NCI-H2196 (cell line): Measurements from ENCODE around the gene METTL21C.

Experiments
- DNase-seq: peaks from one replicate; lab custom pipeline; 2025; ENCODE audit not compliant: unreplicated experiment; lab: John Stamatoyannopoulos, UW

Gene METTL21C

DNA sequence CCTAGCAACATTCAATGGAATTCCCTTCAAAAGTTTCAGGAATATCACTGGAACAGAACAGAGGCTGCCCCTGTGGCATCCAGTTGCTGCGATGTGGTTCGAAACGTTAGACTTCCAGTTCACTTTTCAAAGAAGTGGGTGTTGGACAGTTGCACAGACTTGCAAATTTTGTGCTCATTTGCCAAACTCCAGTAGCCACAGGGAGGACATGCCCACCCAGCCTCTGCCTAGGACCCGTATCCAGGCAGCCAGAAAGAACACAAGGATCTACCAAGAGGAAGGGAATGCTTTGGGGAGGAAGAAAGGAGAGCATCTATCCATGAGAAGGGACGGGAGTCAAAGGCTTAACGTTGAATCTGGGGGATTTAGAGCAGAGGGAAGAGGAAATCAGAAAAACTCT is at the start of gene METTL21C:
TSS of gene METTL21C (minus strand) at position 108 of the 400 bp plus-strand sequence. CDS start 546 bp downstream, outside the sequence.
- no peak for DNase-seq

DNA sequence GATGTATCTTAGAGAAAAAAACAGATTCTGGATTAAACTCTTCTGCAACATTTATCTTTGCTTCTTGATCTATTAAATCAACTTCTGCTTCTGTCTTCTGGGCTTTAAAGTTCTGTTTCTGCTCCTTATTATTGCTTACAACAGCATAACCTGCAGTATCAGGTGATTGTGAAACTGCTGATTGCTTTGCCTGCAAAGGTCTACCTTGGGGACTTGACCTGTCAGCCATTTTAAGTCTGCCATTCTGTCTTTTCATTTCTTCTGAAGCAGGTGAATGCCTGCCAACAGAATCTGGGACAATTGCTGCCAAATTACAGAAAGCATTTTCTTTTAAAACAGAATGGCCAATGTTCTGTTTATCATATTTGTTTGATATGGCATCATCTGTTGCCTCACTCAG is 47.7 kb upstream of the METTL21C start:
- DNase-seq, result no peak

DNA sequence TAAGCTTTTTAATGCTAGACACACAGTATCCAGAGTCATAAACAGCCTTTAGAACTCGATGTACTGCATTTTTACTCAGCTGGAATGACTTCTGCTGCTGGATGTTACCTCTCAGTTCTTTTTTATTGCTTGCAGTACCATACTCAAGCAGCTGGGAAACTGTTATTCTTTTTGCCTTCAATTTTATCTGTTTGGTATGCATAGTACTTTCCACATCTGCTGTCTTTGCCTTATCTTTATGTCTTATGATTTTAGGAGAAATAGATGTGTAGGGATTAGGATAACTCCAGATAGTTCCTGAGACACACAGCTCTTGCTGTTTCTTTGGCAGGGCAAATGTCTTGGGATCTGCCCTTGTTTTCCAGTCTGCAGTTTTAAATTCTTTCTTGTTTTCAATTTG is 47.3 kb upstream of the METTL21C start:
- no peak for DNase-seq

DNA sequence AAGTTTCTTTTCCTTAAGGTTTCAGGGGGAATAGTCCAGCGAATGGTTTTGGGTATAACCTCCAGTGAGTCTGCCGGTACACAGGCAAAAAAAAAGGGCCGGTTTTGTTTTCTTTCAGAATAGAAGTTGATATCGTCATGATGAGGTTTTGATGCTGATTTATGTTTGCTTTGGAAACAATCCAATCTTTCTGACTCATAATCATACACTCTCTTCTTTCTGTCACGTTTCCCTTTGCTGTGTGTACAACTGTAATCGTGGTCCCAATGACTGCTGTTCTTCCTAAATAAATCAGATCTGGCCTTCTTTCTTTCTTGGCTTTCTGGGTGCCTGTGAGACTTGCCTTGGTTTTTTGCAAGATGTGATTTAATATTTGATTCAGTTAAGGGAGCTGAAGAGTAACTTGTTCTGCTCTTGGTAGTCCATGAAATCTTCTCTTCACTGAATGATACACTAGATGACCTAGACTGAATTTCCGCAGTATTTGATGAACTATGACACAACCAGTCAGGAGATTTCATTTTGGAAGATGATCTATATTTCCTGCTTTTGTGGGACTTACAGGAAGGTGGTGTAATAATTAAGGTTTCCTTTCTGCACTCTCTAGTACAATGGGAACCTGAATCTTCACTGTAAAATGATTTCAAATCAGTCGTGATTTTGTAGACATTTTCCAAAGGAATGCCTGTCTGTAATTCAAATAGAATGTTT is 34.9 kb upstream of the METTL21C start:
- DNase-seq, result peak; percentile 1

DNA sequence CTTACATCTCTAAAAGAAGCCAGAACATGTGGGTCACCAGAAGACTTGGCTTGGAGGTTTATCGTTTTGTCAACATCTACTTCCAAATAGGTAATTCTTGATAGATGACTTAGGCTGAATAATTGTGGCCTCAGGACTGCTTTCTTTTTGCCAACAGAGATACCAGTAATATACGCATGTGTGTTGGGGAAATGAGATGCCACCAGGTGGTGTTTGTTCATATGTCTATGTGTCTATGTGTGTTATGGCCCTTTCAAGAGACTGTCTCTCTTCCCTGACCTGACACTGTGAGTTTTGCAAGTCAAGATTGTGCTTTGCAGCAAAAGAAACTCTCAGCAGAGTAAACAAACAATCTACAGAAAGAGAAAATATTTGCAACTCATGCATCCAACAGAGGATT is 31.6 kb upstream of the METTL21C start:
- peak; percentile 2 for DNase-seq

DNA sequence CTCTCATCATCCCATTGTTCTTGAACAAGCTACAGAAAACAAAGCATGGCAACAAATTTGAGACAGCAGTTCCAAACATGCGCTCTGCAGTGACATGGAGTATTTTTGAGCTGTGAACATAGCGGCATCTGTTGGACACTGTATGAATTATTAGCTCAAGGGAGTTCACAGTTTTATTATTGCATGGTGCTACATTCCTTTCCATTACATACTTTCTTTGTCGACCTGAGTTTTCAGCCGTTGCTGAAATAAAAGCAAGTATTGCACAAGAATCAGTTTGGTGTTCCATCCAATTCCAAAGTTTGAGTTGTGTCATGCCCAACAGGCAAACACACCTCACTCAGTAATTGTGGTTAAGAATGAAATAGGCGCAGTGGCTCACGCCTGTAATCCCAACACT is 30.1 kb upstream of the METTL21C start:
- peak; percentile 4 for DNase-seq

DNA sequence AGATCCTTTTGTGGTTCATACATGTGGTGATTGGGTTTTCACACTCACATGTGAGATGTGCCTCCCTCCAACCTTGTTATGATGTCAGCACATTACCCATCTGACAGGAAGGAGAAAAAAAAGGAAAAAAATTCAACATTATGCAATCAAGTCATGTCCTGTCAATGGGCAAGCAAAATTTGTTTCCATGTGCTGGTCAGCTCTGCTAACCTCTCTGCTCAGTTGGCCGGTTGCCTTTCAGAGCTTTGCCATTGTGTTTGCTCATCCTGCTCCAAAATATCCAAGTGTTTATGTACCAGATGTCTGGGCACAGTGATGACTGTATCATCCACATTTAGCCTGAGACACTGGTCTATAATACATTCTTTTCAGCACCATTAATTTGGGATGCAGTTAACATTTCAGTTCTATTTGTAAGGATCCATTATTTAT is 27.0 kb upstream of the METTL21C start:
- no peak for DNase-seq

DNA sequence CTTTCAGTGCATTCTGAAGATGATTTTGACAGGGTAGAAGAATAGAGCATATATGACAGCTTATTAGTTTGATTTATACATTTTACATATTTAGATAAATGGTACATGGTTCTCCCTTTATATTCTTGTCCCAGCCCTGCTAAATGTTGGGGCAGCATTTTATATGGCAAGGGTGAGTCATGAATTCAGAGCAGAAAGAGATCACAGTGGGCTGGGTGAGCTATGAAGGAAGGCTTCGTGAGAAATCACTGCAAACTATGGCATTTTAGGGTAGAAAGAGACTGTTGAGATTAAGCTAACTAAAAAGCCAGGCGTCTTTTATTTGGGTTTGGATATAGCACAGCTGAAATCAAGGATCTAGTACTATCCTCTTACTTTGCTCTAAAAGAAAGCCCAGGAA is 23.9 kb upstream of the METTL21C start:
- no peak for DNase-seq

DNA sequence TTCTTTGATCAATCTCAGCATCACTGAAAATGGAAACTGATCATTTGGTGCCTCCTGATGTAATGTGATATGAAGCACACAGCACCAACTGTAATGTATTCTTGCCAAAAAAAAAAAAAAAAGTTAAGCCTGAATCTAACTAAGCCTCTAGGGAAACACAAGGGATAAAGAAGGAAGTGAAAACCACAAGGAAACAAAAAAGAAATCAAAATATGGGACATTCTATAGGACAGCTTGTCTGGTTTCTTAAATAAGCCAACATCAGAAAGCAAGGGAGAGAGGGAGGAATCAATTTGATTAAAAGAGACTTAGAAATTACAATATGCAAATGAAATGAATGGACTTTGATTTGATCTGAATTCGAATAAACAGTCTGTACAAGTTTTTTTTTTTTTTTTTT is 20.6 kb upstream of the METTL21C start:
- DNase-seq, result no peak

DNA sequence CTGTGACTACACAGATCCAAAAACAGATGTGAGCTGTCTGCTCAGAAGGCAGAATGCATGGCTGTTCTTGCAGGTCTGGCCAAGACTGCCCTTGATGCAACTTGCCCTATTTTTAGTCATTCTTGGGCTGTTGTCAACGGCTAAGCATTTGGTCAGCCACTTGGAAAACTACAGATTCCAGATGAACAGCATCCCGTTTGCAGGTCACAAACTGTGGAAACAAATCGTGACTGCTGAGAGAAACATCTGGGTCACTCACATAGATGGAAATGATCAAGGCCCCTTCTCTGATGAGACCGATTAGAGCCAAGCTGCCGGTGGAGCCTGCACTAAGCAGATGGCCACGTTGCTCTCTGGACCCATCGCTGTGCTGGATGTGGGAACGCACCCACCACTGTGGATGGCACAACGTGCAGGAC is 15.4 kb upstream of the METTL21C start:
- no peak for DNase-seq

DNA sequence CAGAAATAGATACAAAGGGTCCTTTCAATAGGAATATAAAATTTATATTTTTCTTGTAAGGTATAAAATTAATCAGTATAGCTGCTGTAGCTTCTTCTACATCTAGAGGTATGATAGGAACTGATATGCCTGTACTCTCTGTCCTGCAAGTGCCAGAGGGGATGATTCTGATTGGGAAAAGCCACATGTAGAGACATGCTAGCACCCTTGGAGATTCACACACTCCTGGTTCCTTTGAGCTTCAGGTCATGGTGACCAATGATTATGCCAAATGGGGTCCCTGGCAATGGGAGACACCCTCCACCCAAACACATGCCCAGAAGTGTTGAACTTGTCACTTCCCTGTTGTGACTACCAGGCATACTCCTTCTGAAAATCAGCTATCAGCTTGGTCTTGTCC is 14.7 kb upstream of the METTL21C start:
- no peak for DNase-seq

DNA sequence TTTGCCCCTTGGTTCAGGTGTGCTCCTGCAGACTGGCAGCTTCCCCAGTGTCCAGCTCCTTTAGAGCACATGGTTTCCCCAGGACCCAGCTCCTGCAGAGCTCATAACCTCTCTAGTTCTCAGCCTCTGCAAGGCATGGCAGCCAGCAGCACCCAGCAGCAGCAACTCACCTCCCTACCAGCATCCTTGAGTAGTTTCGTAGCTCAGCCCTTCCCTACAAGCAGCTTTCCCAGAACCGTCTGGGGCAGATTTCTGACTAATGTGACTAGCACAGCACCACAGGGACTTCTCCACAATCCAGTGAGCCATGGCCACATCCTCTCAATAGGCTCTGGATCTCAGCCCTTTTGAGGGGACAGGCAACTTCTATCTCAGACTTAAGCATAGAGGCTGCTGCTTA is 14.1 kb upstream of the METTL21C start:
- DNase-seq, result no peak

DNA sequence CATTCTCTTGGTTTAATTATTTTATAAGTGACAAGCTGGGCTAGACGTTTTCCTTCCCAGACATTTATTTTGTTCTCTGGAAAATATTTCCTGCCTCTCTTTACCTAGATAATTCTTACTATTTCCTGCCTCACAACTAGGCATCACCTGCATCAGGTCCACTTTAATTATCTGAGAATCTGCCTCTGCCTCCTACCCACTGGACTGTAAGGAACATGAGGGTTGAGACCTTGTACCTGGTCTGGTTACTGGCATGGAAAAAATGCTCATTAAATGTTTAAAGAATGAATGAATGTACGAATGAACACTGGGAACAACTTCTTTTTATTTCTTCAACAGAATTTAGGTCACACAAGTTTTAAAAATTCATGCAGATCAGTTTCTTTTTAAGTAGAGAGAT is 13.4 kb upstream of the METTL21C start:
- DNase-seq, result no peak

DNA sequence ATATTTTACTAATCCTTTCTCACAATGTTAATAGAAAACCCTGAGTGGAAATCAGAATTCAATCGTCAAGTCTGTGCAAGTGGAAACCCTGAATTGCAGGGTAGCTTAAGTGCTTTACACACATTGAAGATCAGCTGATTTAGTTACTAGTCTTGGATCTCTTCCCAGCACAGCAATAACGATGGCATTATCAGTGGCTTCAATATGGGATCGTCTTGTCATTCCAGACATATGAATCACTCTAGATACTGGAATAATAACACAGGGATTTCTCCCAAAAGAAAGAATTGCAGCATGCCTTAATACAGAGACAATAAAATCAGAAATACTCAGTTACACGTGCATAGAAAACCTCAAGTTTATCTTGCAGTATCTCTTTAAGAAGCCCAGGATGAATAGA is 12.6 kb upstream of the METTL21C start:
- DNase-seq, result peak; percentile 9

DNA sequence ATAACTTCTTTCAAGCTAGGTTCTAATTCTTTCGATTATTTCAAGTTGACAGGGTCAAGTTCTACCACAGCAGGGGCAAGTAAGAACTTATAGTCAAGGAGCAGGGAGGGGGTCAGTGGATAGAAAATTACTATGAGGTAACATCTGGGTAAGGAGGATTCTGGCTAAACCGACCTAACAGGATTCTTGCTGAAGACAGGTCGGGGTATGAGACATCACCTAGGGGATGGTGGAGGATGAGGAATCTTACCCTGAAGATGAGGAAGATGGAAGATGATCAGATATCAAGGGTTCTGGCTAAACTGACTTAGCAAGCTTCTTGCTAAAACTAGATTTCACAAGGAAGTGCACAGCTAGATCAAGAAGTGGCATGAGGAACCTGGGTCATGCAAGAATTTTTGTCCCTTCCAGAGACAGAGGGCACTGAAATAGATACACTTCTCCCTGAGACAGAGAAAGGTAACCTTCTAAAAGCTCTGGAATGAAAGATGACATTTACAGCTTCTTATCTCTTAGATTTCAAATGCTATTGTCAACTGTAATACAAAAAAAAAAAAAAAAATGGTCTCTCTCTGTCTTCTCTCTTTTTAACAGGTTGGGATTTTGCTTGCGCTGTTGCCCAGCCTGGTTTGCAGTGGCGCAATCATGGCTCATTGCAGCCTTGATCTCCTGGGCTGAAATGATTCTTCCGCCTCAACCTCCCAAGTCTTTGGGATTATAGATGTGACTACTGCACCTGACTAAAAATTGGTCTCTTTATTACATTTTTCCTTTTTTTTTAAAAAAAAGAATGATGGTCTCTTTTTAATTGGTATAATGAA is 9.6 kb upstream of the METTL21C start:
- no peak for DNase-seq

DNA sequence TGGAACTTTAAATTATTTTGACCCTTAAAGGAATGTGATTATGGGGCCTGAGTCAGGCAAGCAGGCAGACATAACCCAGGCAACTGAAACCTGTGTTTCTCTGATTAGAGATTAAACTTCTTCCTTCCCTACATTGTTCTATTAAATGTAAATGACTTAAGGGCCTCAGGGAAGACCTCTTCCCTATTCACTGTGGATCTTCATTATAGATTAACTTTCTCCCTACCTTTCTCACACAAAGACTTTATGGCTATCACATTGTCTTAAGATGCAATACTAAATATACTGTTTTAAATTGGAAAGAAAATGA is 8.8 kb upstream of the METTL21C start:
- no peak for DNase-seq

DNA sequence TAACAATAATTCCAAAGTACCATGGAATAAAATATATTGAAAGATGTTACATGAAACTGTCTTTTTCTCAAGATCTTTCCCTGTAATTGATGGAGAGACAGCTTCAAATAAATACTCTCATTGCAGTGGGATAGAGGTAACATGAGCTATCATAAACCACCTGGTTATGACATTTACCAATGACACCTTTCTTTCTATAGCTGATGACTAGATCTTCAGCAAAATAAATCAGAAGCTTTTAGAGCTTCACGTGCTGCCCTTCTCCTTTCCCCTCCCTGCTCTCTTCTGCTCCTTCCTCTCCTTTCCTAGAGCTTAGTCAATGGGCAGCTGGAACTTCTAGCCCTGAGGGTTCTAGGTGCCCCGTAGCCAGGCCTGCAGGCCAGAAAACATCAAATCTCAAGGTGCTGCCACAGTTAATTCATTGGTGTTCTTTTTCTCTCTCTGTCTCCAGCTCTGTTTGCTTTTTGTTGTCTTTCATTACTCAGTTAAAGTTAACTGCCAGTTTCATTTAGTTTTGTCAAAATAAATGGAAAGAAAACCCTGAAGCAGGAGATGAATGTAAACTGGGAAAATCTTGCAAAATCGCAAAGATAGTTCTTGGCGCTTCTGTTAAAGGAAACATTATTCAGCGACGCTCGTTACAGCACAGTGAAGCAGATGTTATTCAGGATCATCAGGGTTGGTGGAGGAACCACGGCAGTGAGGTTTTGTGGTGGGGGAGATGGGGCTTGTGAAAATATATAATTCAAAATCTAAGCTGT is 8.3 kb upstream of the METTL21C start:
- DNase-seq, result no peak

DNA sequence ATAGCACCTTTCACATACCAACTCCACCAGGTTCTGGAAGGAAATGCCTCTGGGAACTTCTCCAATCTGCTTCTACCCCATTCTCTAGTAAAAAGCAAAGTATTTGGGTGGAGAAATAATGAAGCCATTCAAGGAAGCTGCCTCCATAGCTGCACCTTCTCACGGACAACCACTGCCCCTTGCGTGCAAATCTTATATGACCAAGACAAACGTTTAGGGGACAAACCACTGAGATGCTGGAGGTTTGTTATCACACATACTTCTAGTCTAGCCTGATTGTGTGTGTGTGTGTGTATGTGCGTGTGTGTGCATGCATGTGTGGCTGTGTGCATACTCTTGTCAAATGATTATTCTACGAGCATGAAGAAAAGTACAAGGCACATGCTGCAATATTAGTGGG is 6.5 kb upstream of the METTL21C start:
- DNase-seq, result no peak

DNA sequence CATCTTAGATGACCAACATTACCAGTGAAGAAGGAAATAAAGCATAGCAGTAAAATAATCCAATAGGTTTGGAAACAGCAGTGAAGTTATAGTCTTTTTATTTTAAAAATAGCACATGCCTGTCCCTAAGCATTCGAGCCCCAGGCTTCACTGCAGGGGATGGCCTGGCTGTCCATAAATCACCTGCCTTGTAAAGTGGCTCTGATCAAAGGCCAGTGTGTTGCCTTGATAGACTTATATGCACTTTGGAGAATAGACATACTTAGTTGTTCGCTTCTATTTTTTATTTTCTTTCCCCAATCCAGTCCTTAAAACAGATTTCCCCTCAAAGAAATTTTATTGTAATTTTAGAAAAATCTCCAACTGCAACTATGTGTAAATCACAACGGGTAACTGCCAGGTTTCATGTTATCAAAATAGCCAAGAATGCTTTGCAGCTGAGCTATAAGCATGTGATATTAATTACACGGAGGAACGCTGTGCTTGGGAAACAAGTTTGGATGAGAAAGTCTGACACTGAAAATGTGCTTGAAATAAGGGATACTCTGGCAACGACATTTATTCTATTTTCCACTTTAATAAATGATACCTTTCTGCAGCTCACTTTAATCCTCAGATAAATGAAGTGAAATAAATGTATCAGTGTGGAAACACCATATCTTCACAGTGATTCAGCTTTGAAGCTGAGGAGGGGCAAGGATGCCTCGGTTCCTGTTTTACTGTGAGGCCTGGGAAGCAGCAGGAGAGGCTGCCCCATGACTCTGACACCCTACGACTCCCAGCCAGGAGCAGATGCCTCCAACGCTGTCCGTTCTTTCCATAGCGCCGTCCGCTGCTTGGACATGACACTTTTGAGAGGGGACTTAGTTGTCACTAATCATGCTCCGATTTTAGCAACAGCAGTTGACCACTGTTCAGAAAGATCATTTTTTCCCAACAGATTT is 5.5 kb upstream of the METTL21C start:
- no peak for DNase-seq

DNA sequence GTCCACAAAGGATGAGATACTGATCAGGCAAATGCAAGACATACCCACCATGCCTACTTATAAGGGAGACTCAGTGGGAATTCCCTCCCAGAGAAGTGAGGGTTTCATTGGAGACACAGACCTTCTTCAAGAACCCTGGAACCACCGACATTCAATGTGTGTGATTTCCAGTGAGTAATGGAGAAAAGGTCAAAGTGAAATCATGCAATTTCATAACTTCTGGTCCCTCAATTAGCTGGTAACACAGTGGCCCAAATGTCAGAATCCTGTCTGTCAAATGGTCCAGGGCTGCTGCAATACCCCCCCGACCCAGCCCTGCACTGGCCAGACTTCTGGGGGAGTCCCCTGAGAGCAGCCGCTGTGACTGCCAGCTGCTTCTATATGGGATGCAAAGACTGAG is 4.7 kb upstream of the METTL21C start:
- no peak for DNase-seq

DNA sequence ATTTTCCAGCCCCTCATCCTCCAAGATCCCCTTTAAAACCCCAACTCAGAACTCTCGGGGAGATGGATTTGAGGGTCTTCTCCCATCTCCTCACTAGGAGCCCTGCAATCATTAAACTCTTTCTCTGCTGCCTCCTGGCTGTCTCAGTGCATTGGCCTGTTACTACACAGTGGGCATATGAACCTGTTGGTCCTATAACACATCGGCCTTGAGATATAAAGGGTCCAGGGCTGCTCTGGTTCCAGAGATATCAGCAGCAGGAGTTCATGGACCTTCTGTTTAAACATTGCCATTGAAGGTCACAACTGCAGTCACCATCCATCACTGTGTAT is 3.8 kb upstream of the METTL21C start:
- no peak for DNase-seq
